ENCODE results near the gene ZBTB32.
A peak's percentile ranks its signal among the peaks of the same experiment; 100 is the strongest.
"Not testable (repeated sequence)": the region's sequence is repeated elsewhere in the genome, so short reads cannot be mapped to it uniquely, and the experiment has no call there.

The ZBTB32 gene

GRCh38 chr19:35673121-35673804, 31.1 kb upstream of the ZBTB32 start:
- no peak for TF ChIP-seq CTCF (conservative IDR thresholded peaks at IDR 0.05)
- H3K27ac ChIP-seq, result no peak overlapping the region

DNA sequence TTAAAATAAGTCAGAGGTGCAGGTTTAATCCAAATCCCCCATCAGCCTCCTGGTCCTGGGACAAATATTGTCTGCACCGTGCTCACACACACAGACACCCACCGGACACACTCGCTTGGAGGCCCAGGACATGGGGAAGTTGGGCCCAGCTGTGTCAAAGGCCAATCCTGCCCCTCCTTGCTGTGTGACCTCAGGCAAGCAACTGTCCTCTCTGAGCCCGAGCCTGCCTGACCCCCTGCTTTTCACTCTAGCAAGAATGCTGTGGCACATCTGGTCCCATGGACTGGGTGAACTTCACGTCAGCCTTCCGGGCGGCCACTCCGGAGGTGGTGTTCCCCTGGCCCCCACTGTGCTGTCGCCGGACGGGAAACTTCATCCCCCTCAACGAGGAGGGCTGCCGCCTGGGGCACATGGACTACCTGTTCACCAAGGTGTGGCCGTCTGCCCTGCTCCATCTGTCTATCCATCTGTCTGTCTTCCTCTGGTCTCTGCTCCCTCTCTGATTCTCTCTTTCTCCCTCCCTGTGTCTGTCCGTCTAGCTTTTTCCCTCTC, 28.7 kb upstream of the ZBTB32 start:
- H3K27ac ChIP-seq, result no peak overlapping the region
- TF ChIP-seq CTCF (conservative IDR thresholded peaks at IDR 0.05), result no peak

GRCh38 chr19:35689836-35690235, 14.5 kb upstream of the ZBTB32 start:
- no peak for TF ChIP-seq CTCF (conservative IDR thresholded peaks at IDR 0.05)
- no peak overlapping the region for H3K27ac ChIP-seq

GRCh38 chr19:35691106-35691505, 13.3 kb upstream of the ZBTB32 start:
- not testable (repeated sequence) for H3K27ac ChIP-seq

DNA sequence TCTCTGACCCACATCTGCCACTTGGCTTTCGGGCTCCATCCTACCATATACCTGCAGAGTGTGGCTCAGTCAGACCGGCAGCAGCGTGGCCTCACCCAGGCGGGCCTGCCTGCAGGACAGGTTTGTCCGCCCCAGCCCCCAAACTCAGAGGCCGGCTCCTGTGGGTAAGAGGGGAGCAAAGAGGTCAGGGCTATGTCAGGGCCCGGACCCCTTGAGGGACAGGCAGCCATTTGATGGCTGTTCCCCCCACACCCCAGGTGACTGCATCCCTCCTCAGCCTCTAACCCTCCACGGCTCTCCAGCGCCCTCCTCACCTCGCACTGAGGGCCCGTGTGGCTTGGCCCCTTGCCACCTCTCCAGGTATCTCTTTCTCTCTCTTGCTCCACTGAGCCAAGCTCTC, 12.3 kb upstream of the ZBTB32 start:
- TF ChIP-seq CTCF (conservative IDR thresholded peaks at IDR 0.05), result no peak
- peak overlapping the region; percentile 60 for H3K27ac ChIP-seq

- TF ChIP-seq CTCF (conservative IDR thresholded peaks at IDR 0.05), result no peak
- H3K27ac ChIP-seq, result no peak overlapping the region; the same call in 1 of the 2 replicates
Observed at GRCh38 chr19:35693422-35693821, 10.9 kb upstream of the ZBTB32 start.

DNA sequence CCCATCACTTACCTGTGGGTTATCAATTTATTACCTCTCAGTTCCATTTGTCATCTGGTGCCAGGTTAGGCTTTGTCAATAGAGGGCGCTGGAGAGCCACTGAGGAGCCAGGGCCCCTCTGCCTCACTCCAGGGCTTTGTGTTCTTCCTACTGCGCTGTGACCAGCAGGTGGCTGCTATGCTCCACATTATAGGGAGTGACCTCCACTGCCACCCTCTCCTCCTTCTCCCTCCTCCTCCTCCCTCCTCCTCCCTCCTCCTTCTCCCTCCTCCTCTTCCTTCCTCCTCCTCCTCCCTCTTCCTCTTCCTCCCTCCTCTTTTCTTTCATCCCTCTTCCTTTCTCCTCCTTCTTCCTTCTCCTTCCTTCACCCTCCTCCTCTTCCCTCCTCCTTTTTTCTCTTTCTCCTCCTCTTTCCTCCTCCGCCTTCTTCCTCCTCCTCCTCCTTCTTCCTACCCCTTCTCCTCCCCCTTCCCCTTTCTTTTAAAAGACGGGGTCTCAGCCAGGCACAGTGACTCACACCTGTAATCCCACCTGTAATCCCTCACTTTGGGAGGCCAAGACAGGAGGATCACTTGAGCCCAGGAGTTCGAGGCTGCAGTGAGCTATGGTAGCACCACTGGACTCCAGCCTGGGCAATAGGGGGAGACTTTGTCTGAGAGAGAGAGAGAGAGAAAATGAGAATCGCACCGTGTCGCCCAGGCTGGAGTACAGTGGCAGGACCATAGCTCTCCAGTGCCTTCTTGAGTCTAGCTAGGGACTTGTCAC, 10.3 kb upstream of the ZBTB32 start:
- peak; percentile 99 for TF ChIP-seq CTCF (conservative IDR thresholded peaks at IDR 0.05)
- peak overlapping the region; percentile 38; the same call in 1 of the 2 replicates for H3K27ac ChIP-seq
